ENCODE results near the gene DGAT2L6. TPM values are rescaled to one million over a fixed set of nuclear protein-coding genes. Genes with fewer than 3 reads are reported as not detected.
A peak's percentile ranks its signal among the peaks of the same experiment; 100 is the strongest.
"Not testable (repeated sequence)": the region's sequence is repeated elsewhere in the genome, so short reads cannot be mapped to it uniquely, and the experiment has no call there.

DGAT2L6 gene
- total RNA-seq, 1 donor: not detected

GRCh38 chrX:70190225-70190624 is 12.9 kb downstream of the DGAT2L6 start:
- no peak for DNase-seq (ENCODE audit: low read depth)
- no peak for TF ChIP-seq CTCF (IDR thresholded peaks at IDR 0.05; ENCODE audit: insufficient read depth, low read length)
- no peak overlapping the region for H3K4me3 ChIP-seq (ENCODE audit: low read depth, low read length)

DNA sequence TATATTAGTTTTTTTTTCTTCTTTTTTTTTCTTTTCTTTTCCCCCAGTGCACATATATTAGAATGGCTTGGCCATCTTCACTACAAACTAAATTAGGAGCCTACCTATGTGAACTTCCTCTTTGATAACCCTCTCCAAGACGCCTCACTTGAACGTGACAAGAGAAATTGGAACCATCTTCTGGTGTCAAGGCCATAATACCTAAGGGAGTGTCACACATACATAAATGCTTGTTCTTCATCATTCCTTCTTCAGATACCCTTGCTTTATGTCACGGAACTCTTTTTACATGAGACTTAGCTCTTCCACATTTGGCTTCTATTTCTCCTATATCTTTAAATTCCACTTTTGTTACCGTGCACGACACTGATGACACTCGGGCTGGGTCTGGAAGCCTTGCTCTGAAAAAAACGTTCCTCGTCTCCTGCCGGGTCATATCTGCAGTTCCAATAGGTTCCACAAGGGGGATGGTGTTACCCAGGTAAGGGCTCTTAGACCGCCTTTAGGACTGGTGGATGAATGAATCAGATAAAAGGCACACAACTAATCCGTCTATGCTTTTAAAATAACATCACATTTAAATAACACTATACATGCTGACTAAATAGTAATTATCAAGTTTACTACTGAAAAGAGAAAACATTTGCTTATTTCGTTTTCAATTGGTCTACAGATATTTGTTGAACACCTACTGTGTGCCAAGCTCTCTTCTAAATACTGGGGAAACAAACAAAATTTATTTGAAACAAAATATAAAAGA is 19.9 kb downstream of the DGAT2L6 start:
- no peak overlapping the region for H3K4me3 ChIP-seq (ENCODE audit: low read depth, low read length)
- DNase-seq (ENCODE audit: low read depth): peak; percentile 67
- peak; percentile 79 for TF ChIP-seq CTCF (IDR thresholded peaks at IDR 0.05; ENCODE audit: insufficient read depth, low read length)

DNA sequence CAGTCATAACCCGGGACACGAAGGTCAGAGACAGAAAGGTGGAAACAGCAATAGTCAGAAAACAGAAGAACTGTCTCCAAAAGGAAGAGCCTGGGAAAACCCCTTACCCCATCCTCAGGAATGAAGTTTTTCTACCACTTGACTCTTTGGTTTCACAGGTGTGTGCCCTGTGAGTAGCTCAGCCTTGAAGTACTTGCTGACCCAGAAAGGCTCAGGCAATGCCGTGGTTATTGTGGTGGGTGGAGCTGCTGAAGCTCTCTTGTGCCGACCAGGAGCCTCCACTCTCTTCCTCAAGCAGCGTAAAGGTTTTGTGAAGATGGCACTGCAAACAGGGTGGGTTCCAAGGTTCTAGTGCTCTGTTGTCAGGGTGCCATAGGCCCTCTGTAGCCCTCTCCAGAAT is 24.4 kb downstream of the DGAT2L6 start:
- no peak overlapping the region for H3K4me3 ChIP-seq (ENCODE audit: low read depth, low read length)
- no peak for TF ChIP-seq CTCF (IDR thresholded peaks at IDR 0.05; ENCODE audit: insufficient read depth, low read length)
- no peak for DNase-seq (ENCODE audit: low read depth)

GRCh38 chrX:70208479-70208878 is 31.2 kb downstream of the DGAT2L6 start:
- no peak for TF ChIP-seq CTCF (IDR thresholded peaks at IDR 0.05; ENCODE audit: insufficient read depth, low read length)
- DNase-seq (ENCODE audit: low read depth): peak; percentile 43
- no peak overlapping the region for H3K4me3 ChIP-seq (ENCODE audit: low read depth, low read length)

DNA sequence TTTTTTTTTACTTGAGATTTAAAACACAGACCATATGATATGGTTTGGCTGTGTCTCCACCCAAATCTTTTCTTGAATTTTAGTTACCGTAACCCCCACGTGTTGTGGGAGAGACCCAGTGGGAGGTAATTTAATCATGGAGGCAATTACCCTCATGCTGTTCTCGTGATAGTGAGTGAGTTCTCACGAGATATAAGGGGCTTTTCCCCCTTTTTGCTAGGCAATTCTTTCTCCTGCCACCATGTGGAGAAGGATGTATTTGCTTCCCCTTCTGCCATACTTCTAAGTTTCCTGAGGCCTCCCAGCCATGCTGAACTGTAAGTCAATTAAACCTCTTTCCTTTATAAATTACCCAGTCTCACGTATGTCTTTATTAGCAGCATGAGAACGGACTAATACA is 32.3 kb downstream of the DGAT2L6 start:
- not testable (repeated sequence) for DNase-seq (ENCODE audit: low read depth)

DNA sequence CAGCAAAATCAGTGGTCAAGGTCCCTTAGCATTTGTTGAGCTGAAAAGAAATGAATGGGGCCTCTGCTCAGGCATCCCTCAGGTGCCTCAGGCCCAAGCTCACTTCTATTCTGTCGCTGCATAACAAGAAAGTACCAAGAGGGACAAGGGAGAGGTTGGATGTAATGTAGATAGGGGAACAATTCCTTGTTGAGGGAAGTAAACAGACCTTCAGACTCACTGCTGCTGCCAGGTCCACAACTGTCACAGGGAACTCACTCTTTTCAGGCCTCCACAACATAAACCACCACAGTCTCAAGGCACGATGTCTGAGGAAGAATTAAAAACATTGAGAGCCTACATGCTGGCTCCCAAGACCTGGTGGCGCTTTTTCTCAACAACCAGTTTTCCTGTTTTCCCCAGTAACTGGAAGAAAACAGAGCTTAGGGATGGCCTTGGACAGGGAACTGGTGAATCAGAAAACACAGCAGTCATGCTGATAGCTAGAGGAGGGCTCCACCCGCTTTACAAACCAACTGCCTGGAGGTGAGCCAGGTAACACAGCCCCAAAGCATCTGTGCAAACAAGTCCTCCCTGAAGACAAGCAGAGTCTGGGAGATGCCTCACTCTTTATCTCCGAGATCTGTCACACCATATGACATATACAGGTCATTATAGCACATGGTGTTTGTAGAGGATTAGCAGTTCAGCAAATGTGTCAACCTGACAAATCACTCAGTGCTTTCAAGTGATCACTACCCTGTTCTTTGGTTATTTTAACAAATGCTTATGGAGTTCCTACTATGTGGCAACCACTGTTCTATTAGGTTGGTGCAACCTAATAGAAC is 42.9 kb downstream of the DGAT2L6 start:
- H3K4me3 ChIP-seq (ENCODE audit: low read depth, low read length): no peak overlapping the region
- DNase-seq (ENCODE audit: low read depth): peak; percentile 85
- no peak for TF ChIP-seq CTCF (IDR thresholded peaks at IDR 0.05; ENCODE audit: insufficient read depth, low read length)

More for the DNA sequence above, 32.3 kb downstream of the DGAT2L6 start:
- not testable (repeated sequence) for H3K4me3 ChIP-seq (ENCODE audit: low read depth, low read length)

GRCh38 chrX:70226048-70226447 is 48.8 kb downstream of the DGAT2L6 start:
- no peak for DNase-seq (ENCODE audit: low read depth)
- no peak for TF ChIP-seq CTCF (IDR thresholded peaks at IDR 0.05; ENCODE audit: insufficient read depth, low read length)
- no peak overlapping the region for H3K4me3 ChIP-seq (ENCODE audit: low read depth, low read length)
